Subcutaneous preadipocyte (primary cell): ENCODE results near the gene PFDN4. TPM values are rescaled to one million over a fixed set of nuclear protein-coding genes. Genes with fewer than 3 reads are reported as not detected.

Experiments
- total RNA-seq: library from RNA; depleted of rRNA; stranded (reverse); fragments of >200 nt; gene quantifications from 2 replicates; pipeline ENCODE4 v1.2.3, GENCODE V29; 2012

The PFDN4 gene
- 63.9 and 72.8 TPM in 2 replicates for total RNA-seq

GRCh38 chr20:54207743-54208547 is at the start of gene PFDN4:
Gene PFDN4, plus strand, starts transcription at chr20:54208087. Its CDS starts 14 bp downstream, at chr20:54208101.

GRCh38 chr20:54173653-54174456 is 34.0 kb upstream of the PFDN4 start, which contains the start of gene CYP24A1:
Gene CYP24A1, minus strand, starts transcription at chr20:54173986. Its CDS starts 407 bp downstream, at chr20:54173579.

Other genes with a start within 250 kb of the PFDN4 start
- gene BCAS1, start 137.5 kb upstream of the PFDN4 start, total RNA-seq: under 0.01 and 0.37 TPM in 2 replicates
- not detected in 2 replicates for gene CYP24A1, start 34.1 kb upstream of the PFDN4 start, total RNA-seq